Neural crest cell (in vitro differentiated cells): ENCODE results near the gene VPS52. TPM values are rescaled to one million over a fixed set of nuclear protein-coding genes. Genes with fewer than 3 reads are reported as not detected.

Source experiments
- DNase-seq: peaks from one replicate; pipeline ENCODE4 v3.0.0; 2021; ENCODE audit warnings: low read depth, mixed read lengths, low spot score
- H3K27ac Mint-ChIP-seq: one replicate; pipeline ENCODE4 v1.8.0; 2021; ENCODE audit warnings: mild to moderate bottlenecking, mixed read lengths; ENCODE audit not compliant: unreplicated experiment
- H3K27me3 Mint-ChIP-seq: 2 replicates; pipeline ENCODE4 v1.8.0; 2021; ENCODE audit warnings: low read depth, mild to moderate bottlenecking, mixed read lengths
- H3K36me3 Mint-ChIP-seq: 2 replicates; pipeline ENCODE4 v1.8.0; 2021; ENCODE audit warnings: low read depth, mild to moderate bottlenecking, mixed read lengths
- H3K4me1 Mint-ChIP-seq: 2 replicates; pipeline ENCODE4 v1.8.0; 2021; ENCODE audit warnings: mixed read lengths
- H3K4me3 Mint-ChIP-seq: one replicate; pipeline ENCODE4 v1.8.0; 2021; ENCODE audit warnings: mild to moderate bottlenecking, mixed read lengths
- H3K9me3 Mint-ChIP-seq: 2 replicates; pipeline ENCODE4 v1.8.0; 2021; ENCODE audit warnings: mixed read lengths
- total RNA-seq: library from RNA; stranded (reverse); gene quantifications from 2 replicates; pipeline ENCODE4 v1.2.1, GENCODE V29; 2021
- TF ChIP-seq, protein P1 (sequence below): fragments of 200-600 bp; sonication (generic); conservative IDR thresholded peaks from 2 replicates; pipeline ENCODE4 v1.5.0; 2021; ENCODE audit warnings: antibody characterized with exemption, mild to moderate bottlenecking

The VPS52 gene
- total RNA-seq, 1 donor from 2014 or later = 53.2 TPM

DNA sequence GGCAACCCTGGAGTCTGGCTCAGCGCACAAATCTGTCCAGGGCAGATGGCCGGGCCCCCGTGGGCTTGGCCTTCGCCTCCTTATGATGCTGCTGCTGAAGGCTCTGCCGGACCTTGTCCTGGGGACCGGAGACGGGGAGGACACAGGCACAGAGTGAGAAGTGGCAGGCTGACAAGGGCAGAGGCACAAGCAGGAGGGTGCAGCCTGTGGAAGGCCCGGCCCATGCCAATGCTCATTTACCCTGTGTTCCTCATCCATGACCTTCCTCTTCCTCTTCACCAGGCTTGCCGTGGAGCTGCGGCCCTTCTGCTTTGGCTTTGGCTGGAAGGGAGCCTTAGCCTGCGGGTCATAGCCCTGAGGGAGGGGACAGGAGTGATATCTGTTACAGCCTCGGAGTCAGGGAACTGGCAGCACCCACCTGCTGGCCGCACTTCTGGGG, 7.6 kb upstream of the VPS52 start:
- H3K27me3 Mint-ChIP-seq = no peaks in the 10 kb centered on the region
- TF ChIP-seq, protein P1, sequence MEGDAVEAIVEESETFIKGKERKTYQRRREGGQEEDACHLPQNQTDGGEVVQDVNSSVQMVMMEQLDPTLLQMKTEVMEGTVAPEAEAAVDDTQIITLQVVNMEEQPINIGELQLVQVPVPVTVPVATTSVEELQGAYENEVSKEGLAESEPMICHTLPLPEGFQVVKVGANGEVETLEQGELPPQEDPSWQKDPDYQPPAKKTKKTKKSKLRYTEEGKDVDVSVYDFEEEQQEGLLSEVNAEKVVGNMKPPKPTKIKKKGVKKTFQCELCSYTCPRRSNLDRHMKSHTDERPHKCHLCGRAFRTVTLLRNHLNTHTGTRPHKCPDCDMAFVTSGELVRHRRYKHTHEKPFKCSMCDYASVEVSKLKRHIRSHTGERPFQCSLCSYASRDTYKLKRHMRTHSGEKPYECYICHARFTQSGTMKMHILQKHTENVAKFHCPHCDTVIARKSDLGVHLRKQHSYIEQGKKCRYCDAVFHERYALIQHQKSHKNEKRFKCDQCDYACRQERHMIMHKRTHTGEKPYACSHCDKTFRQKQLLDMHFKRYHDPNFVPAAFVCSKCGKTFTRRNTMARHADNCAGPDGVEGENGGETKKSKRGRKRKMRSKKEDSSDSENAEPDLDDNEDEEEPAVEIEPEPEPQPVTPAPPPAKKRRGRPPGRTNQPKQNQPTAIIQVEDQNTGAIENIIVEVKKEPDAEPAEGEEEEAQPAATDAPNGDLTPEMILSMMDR = no peak
- peaks cover 32% of the 10 kb centered on the region for H3K4me1 Mint-ChIP-seq
- no peak overlapping the region for H3K27ac Mint-ChIP-seq
- H3K4me3 Mint-ChIP-seq = peak overlapping the region; percentile 9
- DNase-seq = no peak
- H3K36me3 Mint-ChIP-seq = peaks cover 8% of the 10 kb centered on the region
- H3K9me3 Mint-ChIP-seq = no peaks in the 10 kb centered on the region

DNA sequence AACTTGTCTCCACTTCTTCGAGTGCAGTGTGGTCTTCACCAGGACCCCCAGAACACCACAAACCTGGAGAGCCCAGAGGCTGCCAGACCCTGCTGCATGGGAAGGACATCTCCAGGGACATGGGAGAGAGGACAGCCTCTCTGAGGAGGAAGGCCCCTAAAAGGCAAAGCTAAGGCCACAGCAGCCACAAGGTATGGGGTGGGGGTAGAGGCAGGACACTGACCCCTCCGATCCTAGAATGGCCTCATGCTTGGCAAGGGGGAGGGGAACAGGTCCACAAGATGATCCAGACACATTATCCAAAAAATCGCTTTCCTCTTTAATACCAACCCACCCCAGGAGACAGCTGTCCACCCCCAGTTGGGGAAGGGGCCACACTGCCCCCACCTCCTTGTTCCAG, 7.1 kb upstream of the VPS52 start:
- H3K27me3 Mint-ChIP-seq = no peaks in the 10 kb centered on the region
- H3K36me3 Mint-ChIP-seq = peaks cover 10% of the 10 kb centered on the region
- H3K4me3 Mint-ChIP-seq = peak overlapping the region; percentile 89
- DNase-seq = no peak
- H3K4me1 Mint-ChIP-seq = peaks cover 34% of the 10 kb centered on the region
- no peak overlapping the region for H3K27ac Mint-ChIP-seq
- H3K9me3 Mint-ChIP-seq = no peaks in the 10 kb centered on the region
- TF ChIP-seq, protein P1 = no peak

DNA sequence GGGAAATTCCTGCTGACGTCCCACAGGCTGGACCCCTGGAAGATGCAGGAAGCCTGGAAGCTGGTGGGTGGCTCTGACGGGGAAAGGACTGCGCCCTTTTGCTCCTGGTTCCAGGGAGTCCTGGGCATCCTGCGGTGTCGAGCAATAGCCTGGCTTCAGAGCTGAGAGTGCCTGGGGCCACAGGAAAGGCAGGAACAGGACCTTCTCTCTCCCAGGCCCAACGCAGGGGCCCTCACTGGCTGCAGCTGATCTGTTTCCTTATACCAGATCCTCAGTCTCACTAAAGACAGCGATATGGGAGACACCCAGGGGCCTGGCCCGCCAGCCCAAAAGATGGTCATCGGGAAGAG, 6.7 kb upstream of the VPS52 start:
- no peaks in the 10 kb centered on the region for H3K27me3 Mint-ChIP-seq
- H3K36me3 Mint-ChIP-seq = peaks cover 10% of the 10 kb centered on the region
- no peaks in the 10 kb centered on the region for H3K9me3 Mint-ChIP-seq
- H3K4me1 Mint-ChIP-seq = peaks cover 38% of the 10 kb centered on the region
- H3K27ac Mint-ChIP-seq = no peak overlapping the region
- TF ChIP-seq, protein P1 = no peak
- no peak for DNase-seq
- H3K4me3 Mint-ChIP-seq = peak overlapping the region; percentile 89

DNA sequence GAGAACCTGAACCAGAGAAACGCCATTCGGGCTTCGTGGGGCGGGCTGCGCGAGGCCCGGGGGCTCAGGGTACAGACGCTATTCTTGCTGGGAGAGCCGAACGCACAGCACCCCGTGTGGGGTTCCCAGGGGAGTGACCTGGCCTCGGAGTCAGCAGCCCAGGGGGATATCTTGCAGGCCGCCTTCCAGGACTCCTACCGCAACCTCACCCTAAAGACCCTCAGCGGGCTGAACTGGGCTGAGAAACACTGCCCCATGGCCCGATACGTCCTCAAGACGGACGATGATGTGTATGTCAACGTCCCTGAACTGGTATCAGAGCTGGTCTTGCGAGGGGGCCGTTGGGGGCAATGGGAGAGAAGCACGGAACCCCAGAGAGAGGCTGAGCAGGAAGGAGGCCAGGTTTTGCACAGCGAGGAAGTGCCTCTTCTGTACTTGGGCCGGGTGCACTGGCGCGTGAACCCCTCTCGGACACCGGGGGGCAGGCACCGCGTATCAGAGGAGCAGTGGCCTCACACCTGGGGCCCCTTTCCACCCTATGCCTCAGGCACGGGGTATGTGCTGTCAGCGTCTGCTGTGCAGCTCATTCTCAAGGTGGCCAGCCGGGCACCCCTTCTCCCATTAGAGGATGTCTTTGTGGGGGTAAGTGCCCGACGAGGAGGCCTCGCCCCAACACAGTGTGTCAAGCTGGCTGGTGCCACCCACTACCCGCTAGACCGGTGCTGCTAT, 6.2 kb upstream of the VPS52 start:
- Mint-ChIP-seq H3K27ac (no peak overlapping the region), H3K4me3 (peak overlapping the region; percentile 89), H3K36me3 (peaks cover 10% of the 10 kb centered on the region), H3K9me3 (no peaks in the 10 kb centered on the region), H3K27me3 (no peaks in the 10 kb centered on the region), H3K4me1 (peaks cover 44% of the 10 kb centered on the region)
- no peak for DNase-seq
- TF ChIP-seq, protein P1 = no peak

DNA sequence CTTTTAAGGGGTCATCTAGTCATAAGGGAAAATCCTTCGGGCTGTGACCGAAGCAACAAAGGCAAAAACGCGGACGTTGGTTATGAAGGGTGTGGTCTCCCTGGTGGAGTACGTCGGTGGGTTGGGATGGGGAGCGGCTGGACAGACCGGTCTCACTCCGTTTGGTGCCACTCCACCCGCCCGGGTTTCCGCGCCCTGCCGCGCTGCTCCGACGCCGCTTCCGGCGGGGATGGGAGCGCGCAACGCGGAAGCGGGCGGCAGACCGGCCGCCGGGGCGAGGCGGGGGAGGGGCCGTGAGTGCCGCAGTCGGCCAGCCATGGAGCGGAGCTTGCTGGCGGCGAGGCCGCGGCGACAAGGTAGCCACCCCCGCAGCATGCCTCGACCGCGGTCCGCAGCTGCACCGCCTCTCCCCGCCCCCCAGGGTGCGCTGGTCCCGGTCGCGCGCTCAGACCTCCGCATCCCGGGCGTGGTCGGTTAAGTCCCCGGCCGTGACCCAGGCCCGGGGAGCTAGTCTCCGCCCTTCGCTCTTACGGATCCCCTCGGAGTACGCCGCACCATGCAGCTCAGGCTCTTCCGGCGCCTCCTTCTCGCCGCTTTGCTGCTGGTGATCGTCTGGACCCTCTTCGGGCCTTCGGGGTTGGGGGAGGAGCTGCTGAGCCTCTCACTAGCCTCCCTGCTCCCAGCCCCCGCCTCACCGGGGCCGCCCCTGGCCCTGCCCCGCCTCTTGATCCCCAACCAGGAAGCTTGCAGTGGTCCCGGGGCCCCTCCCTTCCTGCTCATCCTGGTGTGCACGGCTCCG, 5.4 kb upstream of the VPS52 start, which contains the start of gene B3GALT4:
Gene B3GALT4 (plus strand): TSS at position 260 of the 799 bp plus-strand sequence. CDS start 297 bp downstream, at position 557.
- Mint-ChIP-seq H3K4me1 (peaks cover 50% of the 10 kb centered on the region), H3K27me3 (no peaks in the 10 kb centered on the region), H3K27ac (peak within 1 kb of the TSS; percentile 82), H3K9me3 (no peaks in the 10 kb centered on the region), H3K4me3 (peak within 1 kb of the TSS; percentile 97), H3K36me3 (peaks cover 15% of the 10 kb centered on the region)
- peak; percentile 65 for DNase-seq
- TF ChIP-seq, protein P1 = peak; percentile 70
